K562 treated with DMSO at 1 percent for 4 hours (cell line): ENCODE measurements around the gene SFI1. TPM values are rescaled to one million over a fixed set of nuclear protein-coding genes. Genes with fewer than 3 reads are reported as not detected.

Source experiments
- total RNA-seq: library from RNA; unstranded; fragments of 300-600 nt; gene quantifications from 2 replicates; pipeline ENCODE4 v1.2.3, GENCODE V29; 2022; ENCODE audit not compliant: insufficient read depth

SFI1 gene
- 10.4 and 13.0 TPM in 2 replicates for total RNA-seq

GRCh38 chr22:31496007-31496734, at the start of gene SFI1:
Gene SFI1, plus strand, starts transcription at chr22:31496536. Its CDS starts 11,749 bp downstream, at chr22:31508285.

GRCh38 chr22:31489632-31490495, 6.5 kb upstream of the SFI1 start, which contains the start of gene EIF4ENIF1:
Gene EIF4ENIF1, minus strand, starts transcription at chr22:31489842. Its CDS starts 1,124 bp downstream, at chr22:31488718.

DNA sequence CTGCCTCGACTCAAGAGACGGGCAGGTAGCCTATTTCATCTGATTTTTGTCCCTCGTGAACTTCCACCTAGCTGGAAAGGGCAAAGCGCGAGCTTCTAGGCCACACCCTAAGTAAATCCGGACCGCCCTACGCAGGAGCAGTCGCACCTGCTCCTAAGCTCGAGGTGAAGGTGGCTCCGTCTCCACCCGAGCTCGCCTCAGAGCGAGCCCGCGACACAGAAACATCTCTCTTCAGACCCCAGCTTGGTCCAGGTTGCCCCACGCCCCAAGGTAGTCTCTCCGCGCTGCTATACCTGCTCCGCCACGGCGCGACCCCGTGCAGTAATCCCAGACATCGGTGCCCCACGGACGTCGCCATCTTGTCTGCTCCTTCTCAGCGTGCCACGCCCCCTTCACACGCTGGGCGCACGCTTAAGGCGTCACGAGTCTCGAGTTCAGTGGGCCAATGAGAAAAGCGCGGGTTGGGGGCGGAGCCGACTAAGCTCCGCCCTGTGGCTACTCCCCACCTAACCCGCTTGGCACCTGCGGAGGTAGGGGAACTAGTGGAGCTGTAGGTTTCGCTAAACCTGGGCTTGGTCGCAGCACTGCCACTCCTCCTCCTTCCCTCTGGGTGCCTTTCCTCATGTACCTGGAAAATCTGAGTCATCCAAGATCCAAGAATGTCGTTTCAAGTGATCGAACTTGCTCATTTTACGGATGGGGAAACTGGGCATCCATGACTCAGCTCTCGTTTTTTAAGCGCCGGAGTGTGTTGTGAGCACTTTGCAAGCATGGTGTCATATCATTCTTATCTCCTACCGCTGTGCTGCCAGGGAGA, 165.7 kb downstream of the SFI1 start, which contains the start of gene PISD:
TSS of gene PISD (minus strand) at position 365 of the 817 bp plus-strand sequence. CDS start at position 358, 7 bp downstream.

Other genes with a start within 250 kb of the SFI1 start
- gene PIK3IP1, start 204.0 kb upstream of the SFI1 start, total RNA-seq, result 1.3 and 2.2 TPM in 2 replicates
- 3.9 and 4.0 TPM in 2 replicates for gene PATZ1, start 150.2 kb upstream of the SFI1 start, total RNA-seq
- 49.0 and 49.3 TPM in 2 replicates for gene DRG1, start 96.9 kb upstream of the SFI1 start, total RNA-seq
- 10.0 and 10.6 TPM in 2 replicates for gene EIF4ENIF1, start 6.7 kb upstream of the SFI1 start, total RNA-seq
- gene PISD, start 165.7 kb downstream of the SFI1 start, total RNA-seq, result 30.1 and 31.6 TPM in 2 replicates